NB4 (cell line): ENCODE results near the gene HHATL.

Source experiments
- DNase-seq: peaks from one replicate; pipeline ENCODE4 v3.0.0; 2010; ENCODE audit warnings: low read depth
- H3K4me3 ChIP-seq: one replicate; pipeline ENCODE4 v1.5.1; 2011; ENCODE audit warnings: mild to moderate bottlenecking, low read depth, low read length, moderate library complexity
- MAX ChIP-seq: IDR thresholded peaks from 2 replicates; pipeline ENCODE4 v1.6.1; 2011; ENCODE audit warnings: low read depth, low read length
- MYC ChIP-seq: IDR thresholded peaks from 2 replicates; pipeline ENCODE4 v1.6.1; 2011; ENCODE audit warnings: low read depth, low read length
- POLR2A ChIP-seq: IDR thresholded peaks from 2 replicates; pipeline ENCODE4 v1.6.1; 2011; ENCODE audit warnings: mild to moderate bottlenecking; ENCODE audit not compliant: insufficient read length; ENCODE audit errors: extremely low read depth
- TF ChIP-seq, protein P1 (sequence below): IDR thresholded peaks from one replicate; pipeline ENCODE4 v1.5.1; 2012; ENCODE audit warnings: low read depth, low read length

Gene HHATL

GRCh38 chr3:42665050-42665878, 37.3 kb downstream of the HHATL start:
- no peak for TF ChIP-seq POLR2A
- TF ChIP-seq MYC = no peak
- H3K4me3 ChIP-seq = no peak overlapping the region
- DNase-seq = no peak

DNA sequence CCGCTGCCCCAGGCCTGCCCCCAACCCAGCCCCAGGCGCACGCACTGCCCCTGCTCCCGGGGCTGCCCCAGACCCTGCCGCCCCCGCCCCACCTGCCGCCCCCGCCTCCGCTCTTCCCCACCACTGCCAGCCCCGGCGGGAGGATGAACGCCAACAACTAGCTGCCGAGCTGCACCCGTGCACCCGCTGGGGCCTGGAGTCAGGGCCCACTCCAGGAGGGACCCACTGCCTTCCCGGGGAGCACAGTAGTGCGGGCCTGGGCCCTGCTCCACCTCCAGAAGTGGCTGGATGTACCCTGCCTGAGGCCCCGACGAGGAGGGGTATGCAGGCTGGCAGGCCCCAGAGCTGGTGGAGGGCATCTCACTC, 38.2 kb downstream of the HHATL start:
- no peak for DNase-seq
- TF ChIP-seq, protein P1, sequence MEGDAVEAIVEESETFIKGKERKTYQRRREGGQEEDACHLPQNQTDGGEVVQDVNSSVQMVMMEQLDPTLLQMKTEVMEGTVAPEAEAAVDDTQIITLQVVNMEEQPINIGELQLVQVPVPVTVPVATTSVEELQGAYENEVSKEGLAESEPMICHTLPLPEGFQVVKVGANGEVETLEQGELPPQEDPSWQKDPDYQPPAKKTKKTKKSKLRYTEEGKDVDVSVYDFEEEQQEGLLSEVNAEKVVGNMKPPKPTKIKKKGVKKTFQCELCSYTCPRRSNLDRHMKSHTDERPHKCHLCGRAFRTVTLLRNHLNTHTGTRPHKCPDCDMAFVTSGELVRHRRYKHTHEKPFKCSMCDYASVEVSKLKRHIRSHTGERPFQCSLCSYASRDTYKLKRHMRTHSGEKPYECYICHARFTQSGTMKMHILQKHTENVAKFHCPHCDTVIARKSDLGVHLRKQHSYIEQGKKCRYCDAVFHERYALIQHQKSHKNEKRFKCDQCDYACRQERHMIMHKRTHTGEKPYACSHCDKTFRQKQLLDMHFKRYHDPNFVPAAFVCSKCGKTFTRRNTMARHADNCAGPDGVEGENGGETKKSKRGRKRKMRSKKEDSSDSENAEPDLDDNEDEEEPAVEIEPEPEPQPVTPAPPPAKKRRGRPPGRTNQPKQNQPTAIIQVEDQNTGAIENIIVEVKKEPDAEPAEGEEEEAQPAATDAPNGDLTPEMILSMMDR = no peak
- no peak for TF ChIP-seq MAX
- no peak for TF ChIP-seq POLR2A
- no peak for TF ChIP-seq MYC
- H3K4me3 ChIP-seq = no peak overlapping the region

GRCh38 chr3:42663581-42664437, 38.8 kb downstream of the HHATL start:
- DNase-seq = no peak
- no peak for TF ChIP-seq MAX
- no peak for TF ChIP-seq MYC
- TF ChIP-seq, protein P1 = no peak
- no peak for TF ChIP-seq POLR2A
- no peak overlapping the region for H3K4me3 ChIP-seq

DNA sequence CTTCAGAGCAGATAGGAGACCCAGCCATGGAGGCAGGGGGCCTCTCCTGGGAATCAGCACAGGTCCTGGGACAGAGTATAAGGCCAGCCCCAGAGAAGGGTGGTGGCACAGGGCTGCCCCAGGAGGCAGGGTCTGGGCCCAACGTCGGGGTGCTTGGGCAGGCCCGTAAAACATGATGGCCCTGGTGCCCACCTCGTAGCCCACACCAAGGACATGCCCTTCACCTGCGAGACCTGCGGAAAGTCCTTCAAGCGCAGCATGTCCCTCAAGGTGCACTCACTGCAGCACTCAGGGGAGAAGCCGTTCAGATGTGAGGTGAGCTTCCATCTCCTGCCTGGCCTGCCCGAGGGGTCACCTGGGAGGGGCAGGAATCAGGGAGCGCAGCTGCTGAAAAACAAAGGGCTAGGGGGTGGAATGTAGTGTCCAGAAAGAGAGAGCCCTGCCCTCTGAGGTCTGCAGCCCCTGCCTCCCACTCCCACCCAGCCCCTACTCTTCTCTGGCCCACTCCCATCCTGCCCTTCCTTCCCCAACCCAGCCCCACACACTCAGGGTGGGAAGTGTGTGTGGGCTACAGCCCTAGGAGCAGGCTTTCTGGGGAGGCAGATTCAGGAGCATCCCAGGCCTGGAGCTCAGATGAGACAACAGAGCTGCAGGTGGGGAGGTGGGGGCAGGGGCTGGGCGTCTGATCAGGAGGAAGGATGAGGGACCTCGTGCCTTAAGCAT, 39.6 kb downstream of the HHATL start:
- no peak for DNase-seq
- no peak overlapping the region for H3K4me3 ChIP-seq
- TF ChIP-seq POLR2A = no peak
- no peak for TF ChIP-seq MYC
- TF ChIP-seq MAX = no peak
- TF ChIP-seq, protein P1 = no peak

DNA sequence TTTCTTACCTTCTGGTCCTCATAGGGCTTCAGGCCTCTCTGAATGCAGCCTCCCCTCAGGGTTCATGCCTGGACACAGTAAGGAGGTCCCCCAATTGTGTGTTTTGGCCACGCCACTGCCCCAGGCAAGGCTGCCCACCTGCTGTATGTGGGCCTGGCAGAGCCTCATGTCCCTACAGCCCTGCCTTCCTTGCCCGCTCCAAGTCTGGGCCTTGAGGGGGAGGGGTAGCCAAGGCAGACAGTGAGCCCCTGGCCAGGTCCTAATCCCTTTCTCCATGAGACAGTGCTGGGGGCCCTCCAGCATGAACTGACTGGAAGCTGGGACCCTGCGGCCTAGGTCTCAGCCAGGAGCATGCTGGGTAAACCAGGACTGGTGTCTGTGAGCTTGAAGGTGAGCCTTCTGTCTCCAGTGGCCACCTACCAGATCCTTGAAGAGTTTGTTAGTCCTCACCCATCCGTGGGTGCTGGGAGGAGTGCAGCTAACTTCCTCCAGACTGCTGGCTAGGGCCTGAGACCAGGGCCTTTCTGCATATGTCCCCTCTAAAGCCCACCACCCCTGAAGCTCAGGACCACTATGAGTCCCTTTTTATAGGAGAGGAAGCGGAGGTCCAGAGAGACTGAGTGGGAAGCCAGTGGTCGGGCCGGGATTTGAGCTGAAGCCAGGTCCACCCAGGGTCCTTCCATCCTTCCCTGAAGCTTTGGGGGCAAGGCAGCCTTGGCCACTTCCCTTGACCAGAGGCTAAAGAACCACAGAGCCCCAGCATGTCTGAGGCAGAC, 40.4 kb downstream of the HHATL start:
- no peak for TF ChIP-seq POLR2A
- TF ChIP-seq MAX = no peak
- TF ChIP-seq, protein P1 = no peak
- TF ChIP-seq MYC = no peak
- no peak for DNase-seq
- H3K4me3 ChIP-seq = no peak overlapping the region
